ENCODE data around the gene PDE12.
A peak's percentile ranks its signal among the peaks of the same experiment; 100 is the strongest.

Gene PDE12

DNA sequence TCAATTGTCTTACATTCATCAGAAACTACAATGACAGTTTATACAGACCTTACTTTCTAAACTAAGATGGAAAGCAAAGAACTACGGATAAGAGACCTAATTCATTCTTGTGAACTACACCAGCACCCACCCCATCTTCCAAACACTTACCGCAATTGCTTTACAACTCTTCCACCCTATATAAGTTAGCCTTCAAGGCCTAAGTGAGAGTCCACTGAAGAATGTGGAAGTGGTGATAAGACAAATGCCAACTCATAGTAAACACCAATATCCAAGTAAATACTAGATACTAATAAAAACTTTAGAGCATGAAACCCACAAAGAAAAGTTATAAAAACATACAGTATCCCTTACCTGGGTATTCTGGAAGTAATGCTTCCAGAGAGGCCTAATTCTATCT, 27.5 kb downstream of the PDE12 start:
- TF ChIP-seq, protein P1, sequence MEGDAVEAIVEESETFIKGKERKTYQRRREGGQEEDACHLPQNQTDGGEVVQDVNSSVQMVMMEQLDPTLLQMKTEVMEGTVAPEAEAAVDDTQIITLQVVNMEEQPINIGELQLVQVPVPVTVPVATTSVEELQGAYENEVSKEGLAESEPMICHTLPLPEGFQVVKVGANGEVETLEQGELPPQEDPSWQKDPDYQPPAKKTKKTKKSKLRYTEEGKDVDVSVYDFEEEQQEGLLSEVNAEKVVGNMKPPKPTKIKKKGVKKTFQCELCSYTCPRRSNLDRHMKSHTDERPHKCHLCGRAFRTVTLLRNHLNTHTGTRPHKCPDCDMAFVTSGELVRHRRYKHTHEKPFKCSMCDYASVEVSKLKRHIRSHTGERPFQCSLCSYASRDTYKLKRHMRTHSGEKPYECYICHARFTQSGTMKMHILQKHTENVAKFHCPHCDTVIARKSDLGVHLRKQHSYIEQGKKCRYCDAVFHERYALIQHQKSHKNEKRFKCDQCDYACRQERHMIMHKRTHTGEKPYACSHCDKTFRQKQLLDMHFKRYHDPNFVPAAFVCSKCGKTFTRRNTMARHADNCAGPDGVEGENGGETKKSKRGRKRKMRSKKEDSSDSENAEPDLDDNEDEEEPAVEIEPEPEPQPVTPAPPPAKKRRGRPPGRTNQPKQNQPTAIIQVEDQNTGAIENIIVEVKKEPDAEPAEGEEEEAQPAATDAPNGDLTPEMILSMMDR (conservative IDR thresholded peaks at IDR 0.05; ENCODE audit: control insufficient read depth, insufficient read depth, low read depth, low read length), result no peak
- no peak overlapping the region for H3K4me3 ChIP-seq (ENCODE audit: control insufficient read depth, low read depth, low read length)
- no peak for DNase-seq (ENCODE audit: low read depth)

DNA sequence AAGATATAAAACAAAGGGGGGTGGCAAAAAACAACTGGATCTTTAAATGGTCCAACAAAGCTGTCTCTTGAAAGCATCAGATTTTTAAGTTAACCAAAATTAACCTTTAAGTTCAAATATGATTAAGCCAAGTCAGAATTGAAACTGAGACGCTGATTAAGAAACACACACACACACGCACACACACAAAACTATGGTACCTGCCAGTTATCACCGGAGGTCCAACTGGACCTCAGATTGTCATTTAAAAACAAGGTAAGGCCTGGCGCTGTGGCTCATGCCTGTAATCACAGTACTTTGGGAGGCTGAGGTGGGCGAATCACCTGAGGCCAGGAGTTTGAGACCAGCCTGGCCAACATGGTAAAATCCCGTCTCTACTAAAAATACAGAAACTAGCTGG, 30.7 kb downstream of the PDE12 start:
- TF ChIP-seq, protein P1 (conservative IDR thresholded peaks at IDR 0.05; ENCODE audit: control insufficient read depth, insufficient read depth, low read depth, low read length), result no peak
- H3K4me3 ChIP-seq (ENCODE audit: control insufficient read depth, low read depth, low read length), result no peak overlapping the region
- no peak for DNase-seq (ENCODE audit: low read depth)

DNA sequence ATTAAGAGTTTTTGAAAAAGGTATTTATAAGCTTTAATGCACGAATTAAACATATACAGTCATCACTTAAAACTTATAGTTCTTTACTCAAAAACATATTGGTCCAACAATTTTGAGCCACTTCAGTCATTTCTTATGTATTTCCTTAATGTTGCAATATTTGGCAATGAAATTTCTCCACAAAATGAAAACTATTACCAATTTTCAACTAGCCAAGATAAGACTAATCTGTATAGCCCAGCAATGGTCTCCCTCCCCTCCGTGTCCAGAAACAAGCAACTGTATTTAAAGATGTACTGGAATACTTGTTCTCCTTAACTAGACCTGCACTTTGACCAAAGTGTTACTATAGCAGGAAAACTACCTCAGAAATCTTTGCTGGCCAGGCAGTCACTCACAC, 31.8 kb downstream of the PDE12 start:
- no peak for DNase-seq (ENCODE audit: low read depth)
- H3K4me3 ChIP-seq (ENCODE audit: control insufficient read depth, low read depth, low read length), result no peak overlapping the region
- TF ChIP-seq, protein P1 (conservative IDR thresholded peaks at IDR 0.05; ENCODE audit: control insufficient read depth, insufficient read depth, low read depth, low read length), result no peak

DNA sequence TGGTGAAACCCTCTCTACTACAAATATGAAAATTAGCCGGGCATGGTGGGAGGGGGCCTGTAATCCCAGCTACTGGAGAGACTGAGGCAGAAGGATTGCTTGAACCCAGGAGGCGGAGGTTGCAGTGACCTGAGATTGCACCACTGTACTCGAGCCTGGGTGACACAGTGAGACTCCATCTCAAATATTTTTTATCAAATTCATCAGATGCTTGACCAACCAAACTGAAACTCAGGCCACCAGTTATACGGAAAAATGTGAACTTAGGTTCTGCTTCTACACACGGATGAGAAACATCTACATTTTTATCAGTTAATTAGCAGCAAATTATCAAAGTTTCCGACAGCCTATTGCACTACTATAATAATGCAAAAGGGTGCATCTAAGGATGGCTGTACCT, 36.2 kb downstream of the PDE12 start:
- TF ChIP-seq, protein P1 (conservative IDR thresholded peaks at IDR 0.05; ENCODE audit: control insufficient read depth, insufficient read depth, low read depth, low read length), result no peak
- no peak overlapping the region for H3K4me3 ChIP-seq (ENCODE audit: control insufficient read depth, low read depth, low read length)
- DNase-seq (ENCODE audit: low read depth), result no peak

DNA sequence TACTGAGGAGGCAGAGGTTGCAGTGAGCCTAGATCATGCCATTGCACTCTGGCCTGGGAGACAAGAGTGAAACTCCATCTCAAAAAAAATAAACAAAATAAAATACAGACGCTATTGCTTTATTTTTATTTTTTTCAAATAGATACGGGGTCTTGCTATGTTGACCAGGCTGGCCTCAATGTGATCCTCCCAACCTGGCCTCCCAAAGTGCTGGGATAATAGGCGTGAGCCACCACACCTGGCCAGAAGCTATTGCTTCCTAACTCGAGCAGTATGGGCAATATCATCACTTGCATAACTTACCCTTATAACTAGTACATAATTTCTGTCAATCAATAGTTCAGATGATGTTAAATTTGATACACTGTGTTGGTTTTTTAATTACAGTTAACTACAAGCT, 38.1 kb downstream of the PDE12 start:
- TF ChIP-seq, protein P1 (conservative IDR thresholded peaks at IDR 0.05; ENCODE audit: control insufficient read depth, insufficient read depth, low read depth, low read length), result no peak
- H3K4me3 ChIP-seq (ENCODE audit: control insufficient read depth, low read depth, low read length), result peak overlapping the region; percentile 86
- no peak for DNase-seq (ENCODE audit: low read depth)

DNA sequence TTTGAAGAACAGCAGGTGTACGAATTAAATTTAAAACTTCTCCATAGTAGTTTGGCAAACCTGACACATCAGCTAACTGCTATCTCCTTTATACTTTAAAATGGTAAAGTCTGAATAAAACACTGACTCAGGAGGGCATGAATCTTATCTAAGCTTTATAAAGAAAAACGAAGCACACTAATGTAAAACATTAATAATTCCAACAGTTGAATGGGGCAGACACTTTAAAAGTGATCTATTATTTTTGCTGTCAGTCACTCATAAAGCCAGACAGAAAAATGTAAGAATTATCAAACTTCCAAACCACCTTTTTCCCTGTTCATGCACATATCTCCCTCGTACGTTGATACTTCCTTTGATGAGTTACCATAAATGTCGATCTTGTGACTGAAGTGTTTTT, 38.5 kb downstream of the PDE12 start:
- TF ChIP-seq, protein P1 (conservative IDR thresholded peaks at IDR 0.05; ENCODE audit: control insufficient read depth, insufficient read depth, low read depth, low read length), result no peak
- peak overlapping the region; percentile 86 for H3K4me3 ChIP-seq (ENCODE audit: control insufficient read depth, low read depth, low read length)
- DNase-seq (ENCODE audit: low read depth), result no peak

DNA sequence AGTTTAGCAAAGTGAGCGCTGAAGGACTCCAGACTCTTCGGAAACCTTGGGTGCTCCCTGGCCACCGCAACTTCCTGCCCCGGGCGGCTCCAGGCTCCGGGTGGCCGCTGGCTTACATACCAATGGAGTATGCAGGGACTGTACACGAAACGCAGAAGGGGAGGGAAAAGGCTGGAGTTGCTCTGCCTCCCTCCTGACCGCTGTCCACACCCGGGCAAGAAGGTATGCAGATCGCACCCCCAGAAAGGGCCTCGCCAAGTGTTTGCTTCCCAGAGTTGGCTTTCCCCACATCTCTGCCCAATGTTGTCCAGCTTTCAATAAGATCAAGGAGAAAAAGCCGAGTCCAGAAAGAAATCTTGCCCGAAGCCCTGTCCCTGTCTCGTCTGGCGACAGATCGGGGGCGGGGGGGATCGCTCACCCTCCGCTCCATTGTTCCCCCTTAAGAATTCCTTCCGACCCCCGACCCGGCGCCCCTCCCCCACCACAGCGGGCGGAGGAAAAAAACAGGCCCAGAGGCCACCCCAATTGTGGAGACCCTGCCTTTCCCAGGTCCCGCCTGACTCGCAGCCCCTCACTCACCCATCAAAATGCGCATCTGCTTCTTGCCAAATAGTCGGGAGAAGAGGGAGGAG, 40.5 kb downstream of the PDE12 start:
- DNase-seq (ENCODE audit: low read depth), result peak; percentile 83
- TF ChIP-seq, protein P1 (conservative IDR thresholded peaks at IDR 0.05; ENCODE audit: control insufficient read depth, insufficient read depth, low read depth, low read length), result no peak
- H3K4me3 ChIP-seq (ENCODE audit: control insufficient read depth, low read depth, low read length), result peak overlapping the region; percentile 86

Measured in fibroblast of mammary gland (primary cell).